Stimulated activated CD8-positive, alpha-beta memory T cell treated with anti-CD3 and anti-CD28 coated beads, Interleukin-15, amount 100 ng/mL, for 48 hours (primary cell): ENCODE data around the gene TFAP2D.

Experiments used
- DNase-seq, 2 donors: peaks; one replicate each; pipeline ENCODE4 v3.0.0-alpha.2; 2020; ENCODE audit warnings: low read depth in 2 of 2

TFAP2D gene

DNA sequence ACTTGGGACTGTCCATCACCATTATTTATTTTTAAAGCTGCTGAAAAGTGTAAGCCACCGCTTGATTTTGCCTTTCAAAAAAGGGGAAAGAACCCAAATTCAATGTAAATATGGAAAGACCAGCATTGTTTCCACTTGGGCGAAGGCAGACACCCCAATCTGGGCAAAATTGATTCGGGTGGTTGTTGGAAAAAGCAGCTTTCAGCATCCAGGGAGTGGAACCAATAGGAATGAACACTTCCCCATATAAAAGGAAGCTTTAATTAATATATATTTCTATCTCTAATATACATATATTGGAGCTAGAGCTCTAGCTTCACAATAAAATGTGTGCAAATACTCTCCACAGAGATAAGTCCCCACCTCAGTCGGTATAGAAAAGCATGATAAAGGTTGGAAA is at the start of gene TFAP2D:
Gene TFAP2D (plus strand): TSS at position 301 of the 400 bp plus-strand sequence. CDS start 530 bp downstream, outside the sequence.
- DNase-seq = no peak

DNA sequence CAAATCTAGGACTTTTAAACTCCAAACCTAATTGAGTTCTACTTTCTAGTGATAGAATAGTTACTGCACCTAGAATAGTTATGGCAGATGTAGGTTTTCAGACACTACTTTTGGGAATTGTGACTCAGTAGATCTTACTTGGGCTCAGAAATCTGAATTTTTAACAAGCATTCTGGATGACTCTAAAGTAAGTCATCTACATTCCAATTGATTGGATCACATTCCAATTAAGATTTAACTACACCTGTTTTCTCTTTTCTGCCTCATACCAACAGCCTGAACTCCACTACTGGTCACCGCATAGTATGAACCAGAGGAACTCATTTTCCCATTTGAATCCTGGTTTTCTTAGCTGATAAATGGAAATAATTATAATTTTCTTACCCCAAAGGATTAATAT is 49.5 kb upstream of the TFAP2D start:
- DNase-seq = no peak

DNA sequence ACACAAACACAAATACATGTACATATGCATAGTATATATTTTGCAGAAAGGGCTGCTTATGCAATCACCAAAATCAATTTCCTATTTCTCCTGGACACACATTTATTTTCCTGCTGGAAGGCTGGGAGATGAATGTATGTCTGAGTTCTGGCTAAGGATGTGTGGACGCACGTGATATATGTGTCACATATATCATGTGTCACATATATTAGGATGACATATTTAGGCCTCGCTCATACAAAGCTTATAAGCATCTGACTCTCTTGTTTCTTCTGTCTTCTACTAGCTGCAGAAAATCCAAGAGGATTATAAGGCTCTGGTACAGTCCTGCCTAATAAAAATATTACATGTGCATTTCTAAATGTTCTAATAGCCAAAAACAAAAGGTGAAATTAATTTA is 47.2 kb upstream of the TFAP2D start:
- no peak for DNase-seq

DNA sequence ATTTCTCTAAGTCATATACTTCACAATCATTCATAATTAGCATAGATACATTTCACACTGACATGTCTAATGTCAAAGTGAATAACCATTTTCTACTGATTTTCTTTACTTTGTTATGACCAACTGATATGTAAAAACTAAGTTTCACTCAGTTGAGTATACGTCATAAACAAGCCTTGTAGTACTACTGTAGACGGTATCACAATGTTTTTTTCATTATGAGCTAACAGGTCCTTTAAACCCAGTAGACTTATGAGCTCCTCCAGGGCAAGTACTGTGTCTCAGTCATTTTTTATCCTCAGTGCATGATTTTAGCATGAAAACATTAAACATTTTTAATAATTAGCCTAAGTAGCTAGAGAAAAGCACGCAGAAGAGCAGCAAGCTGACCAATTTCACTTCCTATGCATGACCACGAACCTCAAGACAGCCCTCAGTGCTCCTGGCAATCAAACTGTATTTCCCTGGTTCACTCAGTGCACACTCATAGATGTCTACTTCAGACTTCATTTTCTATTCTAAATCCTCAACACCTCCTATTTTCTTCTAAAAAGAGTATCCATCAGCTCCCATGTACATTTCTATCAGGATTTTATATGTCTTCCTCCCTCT is 32.0 kb upstream of the TFAP2D start:
- DNase-seq = no peak

DNA sequence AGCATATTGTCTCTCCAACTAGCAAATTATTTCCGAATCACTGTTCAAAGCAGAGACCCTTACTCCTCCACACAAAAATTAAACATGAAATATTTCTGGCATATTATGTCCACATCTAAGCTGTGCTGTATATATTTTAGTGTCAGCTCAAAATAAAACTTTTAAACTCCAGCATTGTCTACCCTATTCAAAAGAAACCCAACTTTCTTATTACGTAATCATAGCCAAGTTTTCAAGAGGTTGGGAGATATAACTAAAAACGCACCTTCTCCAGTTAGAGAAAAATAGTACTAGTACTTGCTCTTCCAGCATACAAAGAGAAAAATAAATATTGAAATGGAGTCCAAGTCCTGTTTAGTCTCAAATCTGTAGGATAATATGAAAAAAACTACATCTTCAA is 24.1 kb upstream of the TFAP2D start:
- DNase-seq = no peak

DNA sequence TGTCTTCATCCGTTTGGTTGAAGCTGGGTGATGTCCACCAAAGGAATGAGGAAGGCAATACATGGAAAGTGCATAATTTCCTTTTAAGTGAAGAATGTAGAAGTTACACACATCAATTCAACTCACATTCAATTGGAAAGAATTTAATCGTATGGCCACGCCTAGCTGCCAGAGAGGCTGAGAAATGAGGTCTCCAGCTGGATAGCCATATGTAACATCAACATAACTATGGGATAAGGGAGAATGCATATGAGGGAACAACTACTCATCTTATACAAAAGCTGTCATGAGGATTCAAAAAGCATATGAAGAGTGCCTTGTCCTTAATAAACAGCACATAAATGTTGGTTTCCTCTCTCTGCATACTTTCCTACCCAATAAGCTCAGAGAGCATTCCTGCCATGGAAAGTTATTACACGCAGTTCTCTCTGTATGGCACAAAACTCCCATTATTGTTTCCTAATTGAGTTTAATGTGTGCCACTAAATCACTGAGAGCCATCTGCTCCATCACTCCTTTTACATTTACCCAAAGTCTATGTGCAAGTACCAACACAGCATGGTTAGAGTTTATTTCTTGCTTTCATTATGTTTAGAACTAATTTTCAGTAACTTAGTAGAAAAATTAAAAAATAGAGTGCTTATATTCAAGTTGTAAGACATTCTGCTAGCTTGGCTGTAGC is 21.4 kb upstream of the TFAP2D start:
- DNase-seq = no peak

DNA sequence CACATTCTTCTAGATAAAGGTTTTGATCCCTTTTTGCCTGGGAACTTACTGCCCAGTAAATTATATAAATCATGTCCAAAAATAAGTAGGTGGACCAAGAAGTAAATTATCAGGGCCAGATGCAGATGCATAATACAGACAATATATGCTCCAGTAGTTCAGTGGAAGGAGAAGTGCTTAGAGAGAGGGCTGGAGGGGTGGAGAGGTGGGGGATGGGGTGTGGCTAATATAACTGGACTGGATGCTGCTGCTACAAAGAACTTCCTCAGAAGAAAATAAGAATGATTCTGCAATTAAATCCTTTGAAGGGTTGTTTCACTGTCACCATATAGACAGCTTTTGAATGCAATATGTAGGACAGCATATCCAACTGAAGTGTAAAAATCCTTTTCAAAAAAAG is 14.8 kb upstream of the TFAP2D start:
- no peak for DNase-seq

DNA sequence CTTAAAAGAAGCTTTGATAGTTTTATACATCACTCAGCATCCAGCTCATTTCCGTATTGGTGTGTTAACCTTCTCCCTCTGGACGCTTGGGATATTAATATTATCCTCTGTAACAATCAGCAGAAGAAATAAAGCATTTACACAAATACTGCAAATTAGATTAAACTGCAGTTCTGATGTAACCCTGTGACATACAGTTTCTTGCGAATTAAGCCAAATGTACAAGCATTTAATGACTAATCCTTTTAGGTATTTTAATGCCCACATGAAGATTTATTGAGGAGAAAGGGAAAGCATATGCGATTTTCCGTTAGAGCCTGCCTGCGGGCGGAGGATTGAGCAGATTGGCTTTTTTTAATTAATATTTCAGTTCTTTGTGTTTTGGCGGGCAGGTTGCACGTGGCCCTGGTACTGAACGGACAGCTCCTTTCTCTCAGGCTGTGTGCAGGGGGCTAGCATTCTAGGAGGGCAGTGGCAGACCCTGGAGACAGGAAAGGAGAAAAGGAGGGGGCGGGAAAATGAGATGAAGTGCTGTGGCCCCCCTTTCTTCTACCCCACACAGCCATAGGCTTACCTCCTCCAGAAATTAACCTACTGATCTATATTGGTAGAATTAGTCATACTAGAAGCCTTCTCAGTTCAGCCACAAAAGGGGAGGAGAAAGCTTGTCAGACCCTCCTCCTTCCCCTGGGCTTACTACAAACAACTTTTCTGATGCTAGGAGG is 14.1 kb upstream of the TFAP2D start:
- no peak for DNase-seq

DNA sequence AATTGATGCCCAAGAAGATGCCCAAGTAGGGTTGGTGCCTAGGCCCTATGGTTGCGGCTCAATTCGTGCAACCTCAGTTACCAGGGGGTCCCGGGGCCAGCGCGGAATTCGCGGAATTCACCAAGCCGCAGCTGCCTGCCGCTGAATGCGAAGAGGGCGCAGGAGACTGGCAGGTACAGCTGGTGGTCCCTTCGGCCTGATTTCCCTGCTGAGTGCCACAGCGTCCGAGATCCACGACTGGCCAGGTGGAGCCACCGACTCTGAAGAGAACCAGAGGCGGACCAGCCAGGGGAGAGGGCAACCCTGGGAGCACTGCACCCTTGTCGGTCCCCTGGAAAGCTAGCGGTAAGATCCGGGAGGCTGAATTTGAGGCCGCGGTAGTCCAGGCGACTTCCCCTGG is 6.8 kb upstream of the TFAP2D start:
- no peak for DNase-seq

DNA sequence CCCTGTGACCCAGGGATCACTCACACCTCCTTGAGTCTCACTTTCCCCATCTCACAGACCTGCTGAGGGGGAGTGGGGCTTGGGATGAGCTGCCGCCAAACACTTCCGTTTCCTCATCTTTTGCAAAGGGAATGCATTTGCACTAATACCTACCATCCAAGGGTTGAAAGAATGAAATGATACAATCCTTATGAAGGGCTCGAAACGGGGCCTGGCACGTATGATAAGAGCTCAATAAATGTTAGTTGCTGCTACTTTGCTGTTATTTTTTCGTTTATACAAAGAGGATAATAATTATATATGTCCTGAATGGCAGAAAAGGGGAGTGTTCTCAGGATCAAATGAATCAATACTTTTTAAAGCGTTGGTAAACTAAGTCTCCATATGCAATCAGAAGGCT is 6.1 kb upstream of the TFAP2D start:
- DNase-seq = no peak

DNA sequence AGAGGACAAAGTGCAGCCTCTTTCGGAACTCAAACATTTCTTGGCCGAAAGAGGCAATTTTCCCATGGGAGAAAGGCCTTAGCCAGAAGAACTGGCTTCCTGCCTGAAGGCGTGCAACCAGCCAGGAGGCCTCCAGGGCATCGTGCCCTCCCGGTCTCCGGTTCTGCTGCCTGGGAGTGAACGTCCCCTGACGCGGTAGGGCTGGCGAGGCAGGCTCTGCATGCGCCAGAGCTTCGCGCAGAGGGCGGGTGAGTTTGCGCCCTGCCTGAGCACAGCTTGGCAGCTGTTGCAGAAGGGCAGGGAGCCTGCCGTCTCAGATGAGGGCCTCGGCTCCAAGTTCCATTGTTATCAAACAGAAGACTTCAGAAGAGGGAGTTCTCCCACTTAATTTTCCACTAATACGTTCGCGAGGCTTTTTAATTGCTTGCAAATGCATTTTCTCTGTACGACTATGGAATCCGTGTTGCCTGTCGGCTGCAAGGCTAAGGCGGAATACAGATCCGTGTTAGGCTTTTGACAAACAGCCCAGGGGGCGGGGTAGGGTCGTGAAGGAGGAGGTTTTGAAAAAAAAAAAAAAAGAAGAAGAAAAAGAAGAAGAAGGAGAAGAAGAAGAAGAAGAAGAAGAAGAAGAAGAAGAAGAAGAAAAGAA is 5.5 kb upstream of the TFAP2D start:
- no peak for DNase-seq

DNA sequence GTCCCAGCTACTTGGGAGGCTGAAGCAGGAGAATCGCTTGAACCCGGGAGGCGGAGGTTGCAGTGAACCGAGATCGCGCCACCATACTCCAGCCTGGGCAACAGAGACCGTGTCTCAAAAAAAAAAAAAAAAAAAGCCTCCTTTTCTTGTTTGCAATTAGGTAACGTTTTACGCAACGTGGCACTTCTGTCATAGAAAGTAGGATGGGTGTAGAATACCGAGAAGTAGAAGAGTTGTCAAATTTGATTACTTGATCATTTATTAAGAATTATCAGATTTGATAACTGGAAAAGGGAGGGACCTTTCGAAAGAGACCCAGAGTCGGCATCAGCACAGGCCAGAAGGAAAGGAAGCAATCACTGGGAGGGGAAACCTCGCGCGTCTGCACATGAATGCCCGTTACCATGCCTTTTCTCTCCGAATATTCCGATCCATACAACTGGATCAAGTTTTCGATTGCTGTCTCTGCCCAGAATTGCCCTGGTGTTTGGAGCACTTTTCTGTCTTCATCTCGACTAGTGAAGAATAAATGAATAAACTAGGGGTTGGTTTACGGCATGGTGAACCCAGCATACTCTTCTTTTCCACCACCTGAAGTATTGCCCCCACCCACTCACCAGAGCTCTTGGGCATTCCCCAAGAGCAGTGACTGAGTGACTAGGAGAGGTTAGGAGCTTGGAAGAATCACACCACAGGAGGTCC is 4.5 kb upstream of the TFAP2D start:
- DNase-seq = no peak

DNA sequence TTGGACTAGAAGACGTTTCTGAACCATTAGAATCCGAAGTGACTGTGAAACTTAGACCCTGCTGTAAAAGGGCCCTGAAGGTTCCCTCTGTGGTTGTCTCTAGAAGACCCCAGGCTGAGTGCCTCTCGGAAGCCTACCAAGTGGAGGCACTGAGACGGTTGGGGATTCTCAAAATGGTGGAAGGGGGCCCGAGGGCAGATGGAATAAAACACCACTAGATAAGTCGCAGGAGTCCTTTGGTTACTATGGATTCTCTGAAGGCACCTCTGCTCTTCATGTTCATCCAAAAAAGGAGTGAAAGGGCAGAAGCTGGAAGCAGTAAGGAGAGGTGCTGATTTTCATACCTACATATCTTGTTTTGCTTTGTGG is 4.0 kb upstream of the TFAP2D start:
- DNase-seq = no peak

DNA sequence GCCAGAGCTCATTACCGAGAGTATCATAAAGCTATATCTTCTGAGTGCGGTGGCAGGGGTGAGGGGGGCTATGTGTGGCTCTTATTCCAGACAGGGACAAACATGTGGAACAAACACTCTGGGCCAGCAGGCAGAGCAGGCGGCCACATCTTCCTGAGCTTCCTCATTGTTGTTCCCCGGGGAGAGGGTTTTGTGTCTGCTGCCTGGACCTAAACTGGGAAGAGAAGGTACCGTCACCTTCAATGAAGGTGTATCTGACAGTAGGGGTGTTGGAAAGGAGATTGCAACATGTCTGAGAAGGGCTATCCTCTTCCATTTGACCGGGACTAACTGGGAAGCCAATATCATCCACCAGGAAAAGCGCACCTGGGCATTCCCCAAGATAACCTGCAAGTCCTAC is 1.6 kb upstream of the TFAP2D start:
- no peak for DNase-seq

DNA sequence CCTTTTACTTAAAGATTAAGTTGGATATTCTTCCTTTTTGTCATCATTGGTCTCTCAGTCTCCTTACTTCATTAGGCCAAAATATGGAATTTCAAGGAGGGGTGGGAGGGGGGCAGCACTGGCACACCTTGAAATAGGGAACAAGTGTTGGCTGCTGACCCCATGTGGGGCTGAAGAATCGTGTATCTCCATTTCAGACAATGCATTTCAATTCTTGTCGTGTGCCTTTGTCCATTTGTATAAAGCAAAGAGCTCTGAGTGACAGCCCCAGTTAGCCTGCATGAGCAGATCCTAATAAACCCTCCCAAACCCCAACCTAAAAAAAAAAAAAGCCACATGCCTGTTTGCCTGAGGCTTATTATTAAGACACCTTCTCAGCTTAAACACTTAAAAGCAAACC is 1.0 kb upstream of the TFAP2D start:
- no peak for DNase-seq

DNA sequence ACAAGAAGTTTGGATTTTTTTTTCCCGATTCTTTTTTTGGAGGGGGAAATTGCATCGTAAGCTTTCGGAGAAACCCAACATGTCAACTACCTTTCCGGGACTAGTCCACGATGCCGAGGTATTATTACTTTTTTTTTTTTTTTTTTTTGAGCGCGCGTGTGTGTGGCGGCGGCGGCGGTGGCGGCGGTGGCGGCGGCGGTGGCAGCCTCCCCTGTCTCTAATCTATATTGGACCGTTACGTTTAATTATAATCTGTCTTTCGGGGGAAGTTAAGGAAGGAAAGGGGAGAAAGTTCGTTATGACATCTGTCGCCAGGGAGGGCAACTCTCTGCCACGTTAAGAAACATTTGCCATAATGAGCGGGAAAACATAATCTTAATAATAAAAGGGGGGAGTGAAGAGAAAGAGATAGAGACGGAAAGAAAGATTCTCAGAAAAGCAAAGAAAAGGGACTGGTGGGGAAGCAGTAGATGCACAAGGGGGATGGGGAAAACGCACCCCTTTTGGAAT is 706 bp downstream of the TFAP2D start:
- no peak for DNase-seq

DNA sequence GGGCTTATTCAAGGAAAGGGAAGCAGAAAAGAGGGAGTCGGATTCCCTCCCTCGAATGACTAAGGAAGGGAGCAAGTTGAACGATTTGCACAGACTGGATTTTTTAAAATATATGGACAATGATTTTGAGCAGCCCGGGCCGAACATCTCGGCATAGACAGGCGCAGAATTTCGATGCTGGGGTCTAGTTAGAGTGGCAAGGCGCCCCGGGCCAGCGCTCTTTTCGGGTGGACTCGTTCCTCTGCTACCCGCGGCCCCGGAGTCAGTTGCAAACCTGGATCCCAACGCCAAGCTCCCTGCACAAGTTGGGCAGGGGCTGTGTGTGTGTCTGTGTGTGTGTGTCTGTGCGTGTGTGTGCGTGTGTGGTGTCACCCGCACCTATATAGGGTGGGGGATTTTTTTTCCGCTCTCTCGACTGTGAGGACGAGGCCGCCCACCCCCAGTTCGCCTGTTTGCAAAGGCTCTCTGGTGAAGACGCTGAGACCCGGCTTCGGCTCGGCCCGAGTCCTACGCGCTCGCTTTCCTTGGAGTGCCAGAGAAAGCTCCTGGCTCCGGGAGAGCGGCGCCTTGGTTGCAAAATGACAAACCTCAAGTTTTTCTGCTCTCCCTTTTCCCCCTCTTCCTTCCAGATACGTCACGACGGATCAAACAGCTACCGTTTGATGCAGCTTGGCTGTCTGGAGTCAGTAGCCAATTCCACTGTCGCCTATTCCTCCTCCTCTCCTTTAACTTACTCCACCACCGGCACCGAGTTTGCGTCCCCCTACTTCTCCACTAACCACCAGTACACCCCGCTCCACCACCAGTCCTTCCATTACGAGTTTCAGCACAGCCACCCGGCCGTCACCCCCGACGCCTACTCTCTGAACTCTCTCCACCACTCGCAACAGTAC is 1.4 kb downstream of the TFAP2D start:
- DNase-seq = no peak

DNA sequence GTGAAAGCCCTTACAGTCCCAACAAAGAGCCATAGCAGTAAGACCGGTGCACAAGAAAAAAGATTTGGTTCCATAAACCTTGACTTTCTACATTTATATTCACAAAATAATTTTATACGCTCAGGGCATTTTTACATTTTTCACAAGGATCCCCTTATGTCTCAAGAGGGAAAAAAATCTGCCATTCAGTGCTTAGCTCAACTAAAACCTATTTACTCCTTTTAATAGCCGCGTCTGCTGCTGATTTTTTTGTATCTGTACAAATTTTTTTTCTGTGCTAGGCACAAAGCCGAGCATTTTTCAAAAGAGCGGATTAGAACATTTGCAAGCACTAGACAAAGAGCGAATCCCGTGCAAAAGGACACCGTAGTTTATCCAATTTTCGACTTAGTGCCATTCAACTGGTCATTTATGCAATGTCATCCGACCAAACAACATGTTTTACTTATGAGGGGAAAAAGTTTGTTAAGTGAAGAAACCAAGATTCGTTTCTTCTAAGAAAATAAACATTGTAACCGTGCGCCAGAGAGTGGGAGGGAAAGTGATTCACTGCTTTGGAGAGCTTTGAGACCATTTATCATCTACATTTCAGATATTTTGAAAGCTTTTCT is 3.7 kb downstream of the TFAP2D start:
- DNase-seq = no peak

DNA sequence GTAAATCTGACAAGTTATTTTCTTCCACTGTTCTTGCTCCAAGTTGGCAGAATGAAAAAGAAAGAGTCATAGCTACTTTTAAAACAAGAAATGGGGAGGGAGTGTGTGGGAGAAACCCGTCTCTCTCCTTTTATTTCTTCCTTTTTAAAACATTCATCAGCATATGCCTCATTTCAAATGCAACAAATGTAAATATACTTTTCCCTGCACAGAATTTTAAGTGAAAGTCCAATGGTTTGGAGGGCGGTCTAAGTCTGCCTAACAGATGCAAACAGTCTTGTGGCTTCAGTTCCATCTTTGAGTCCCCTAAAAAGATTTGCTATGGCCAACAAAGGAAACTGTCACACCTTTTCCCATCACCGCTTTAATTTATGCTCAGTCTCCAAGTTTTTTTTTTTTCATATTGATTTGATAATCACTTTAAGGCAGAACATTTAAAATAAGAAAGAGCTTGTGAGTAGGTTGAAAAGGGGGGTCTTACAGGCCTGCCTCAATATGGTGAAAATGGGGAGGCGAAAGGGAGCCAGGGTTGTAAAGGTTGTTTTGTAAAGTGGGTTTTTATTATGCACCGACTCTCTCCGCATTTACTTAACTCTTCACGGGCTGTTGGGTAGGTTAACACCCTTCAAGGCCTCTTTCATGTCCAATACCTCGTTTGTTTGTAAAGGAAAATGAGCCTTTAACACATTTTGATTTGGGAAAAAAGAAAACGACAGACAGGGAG is 4.6 kb downstream of the TFAP2D start:
- no peak for DNase-seq

DNA sequence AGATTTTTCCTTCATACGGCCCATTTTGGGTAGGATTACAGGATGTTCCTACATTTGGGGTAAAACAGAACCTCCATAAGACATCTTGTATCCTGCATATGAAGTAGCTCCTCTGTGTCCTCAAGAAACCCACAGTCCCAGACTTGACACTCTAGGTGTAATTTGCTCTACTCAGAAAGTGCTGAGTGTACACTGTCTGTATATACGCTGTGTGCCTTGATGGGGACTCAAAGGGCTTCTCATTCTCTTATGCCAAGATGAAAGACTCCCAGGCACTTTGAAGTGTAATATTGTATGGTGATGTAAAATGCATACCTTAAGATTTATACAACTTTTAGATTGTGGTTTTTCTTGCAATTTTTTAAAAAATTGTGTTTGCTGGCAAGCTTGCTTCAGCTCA is 5.2 kb downstream of the TFAP2D start:
- no peak for DNase-seq
